ENCODE data around the gene WDR4.

DNA sequence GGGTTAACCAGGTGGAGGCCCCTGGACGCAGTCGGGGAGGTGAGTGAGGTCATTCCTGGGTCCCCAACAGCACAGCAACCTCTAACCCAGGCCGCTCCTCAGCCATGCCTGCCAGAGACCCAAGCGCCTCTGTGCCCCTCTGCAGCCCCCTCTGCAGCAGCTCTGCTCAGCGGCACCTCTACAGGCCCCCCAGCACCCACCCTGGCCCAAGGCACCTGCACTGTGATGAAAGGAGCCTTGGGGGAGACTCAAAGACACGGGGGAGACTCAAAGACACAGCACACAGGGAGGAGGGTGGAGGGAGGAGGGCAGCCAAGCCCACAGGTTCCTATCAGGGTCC, 19.5 kb downstream of the WDR4 start:
- no peak for TF ChIP-seq CHD2 (IDR thresholded peaks at IDR 0.05; ENCODE audit: low read length, partially characterized antibody)
- no peak for TF ChIP-seq MAFK (IDR thresholded peaks at IDR 0.05; ENCODE audit: partially characterized antibody)
- TF ChIP-seq, protein P1, sequence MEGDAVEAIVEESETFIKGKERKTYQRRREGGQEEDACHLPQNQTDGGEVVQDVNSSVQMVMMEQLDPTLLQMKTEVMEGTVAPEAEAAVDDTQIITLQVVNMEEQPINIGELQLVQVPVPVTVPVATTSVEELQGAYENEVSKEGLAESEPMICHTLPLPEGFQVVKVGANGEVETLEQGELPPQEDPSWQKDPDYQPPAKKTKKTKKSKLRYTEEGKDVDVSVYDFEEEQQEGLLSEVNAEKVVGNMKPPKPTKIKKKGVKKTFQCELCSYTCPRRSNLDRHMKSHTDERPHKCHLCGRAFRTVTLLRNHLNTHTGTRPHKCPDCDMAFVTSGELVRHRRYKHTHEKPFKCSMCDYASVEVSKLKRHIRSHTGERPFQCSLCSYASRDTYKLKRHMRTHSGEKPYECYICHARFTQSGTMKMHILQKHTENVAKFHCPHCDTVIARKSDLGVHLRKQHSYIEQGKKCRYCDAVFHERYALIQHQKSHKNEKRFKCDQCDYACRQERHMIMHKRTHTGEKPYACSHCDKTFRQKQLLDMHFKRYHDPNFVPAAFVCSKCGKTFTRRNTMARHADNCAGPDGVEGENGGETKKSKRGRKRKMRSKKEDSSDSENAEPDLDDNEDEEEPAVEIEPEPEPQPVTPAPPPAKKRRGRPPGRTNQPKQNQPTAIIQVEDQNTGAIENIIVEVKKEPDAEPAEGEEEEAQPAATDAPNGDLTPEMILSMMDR (IDR thresholded peaks at IDR 0.05): no peak
- TF ChIP-seq, protein P2, sequence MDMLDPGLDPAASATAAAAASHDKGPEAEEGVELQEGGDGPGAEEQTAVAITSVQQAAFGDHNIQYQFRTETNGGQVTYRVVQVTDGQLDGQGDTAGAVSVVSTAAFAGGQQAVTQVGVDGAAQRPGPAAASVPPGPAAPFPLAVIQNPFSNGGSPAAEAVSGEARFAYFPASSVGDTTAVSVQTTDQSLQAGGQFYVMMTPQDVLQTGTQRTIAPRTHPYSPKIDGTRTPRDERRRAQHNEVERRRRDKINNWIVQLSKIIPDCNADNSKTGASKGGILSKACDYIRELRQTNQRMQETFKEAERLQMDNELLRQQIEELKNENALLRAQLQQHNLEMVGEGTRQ (IDR thresholded peaks at IDR 0.05): no peak
- no peak for TF ChIP-seq MAZ (IDR thresholded peaks at IDR 0.05; ENCODE audit: borderline replicate concordance, low read depth, low read length)
- TF ChIP-seq ZC3H11A (IDR thresholded peaks at IDR 0.05): no peak
- TF ChIP-seq ZNF302 (CRISPR knock-in tag; IDR thresholded peaks at IDR 0.05): no peak
- TF ChIP-seq MAX (IDR thresholded peaks at IDR 0.05): no peak

Measured in A549 (cell line).